Ishikawa (cell line): Measurements from ENCODE around the gene TAF1L.

Experiments
- CEBPB ChIP-seq: IDR thresholded peaks from 2 replicates; pipeline ENCODE4 v1.6.1; 2012
- CREB1 ChIP-seq: IDR thresholded peaks from 2 replicates; pipeline ENCODE4 v1.6.1; 2012; ENCODE audit warnings: low read depth
- EGR1 ChIP-seq: IDR thresholded peaks from 2 replicates; pipeline ENCODE4 v1.6.1; 2012
- EP300 ChIP-seq: IDR thresholded peaks from 2 replicates; pipeline ENCODE4 v1.6.1; 2012; ENCODE audit warnings: borderline replicate concordance
- FOXM1 ChIP-seq: IDR thresholded peaks from 2 replicates; pipeline ENCODE4 v1.6.1; 2012; ENCODE audit warnings: low read depth, borderline replicate concordance
- MAX ChIP-seq: IDR thresholded peaks from 2 replicates; pipeline ENCODE4 v1.6.1; 2012
- NFIC ChIP-seq: IDR thresholded peaks from 2 replicates; pipeline ENCODE4 v1.6.1; 2012
- RAD21 ChIP-seq: IDR thresholded peaks from 2 replicates; pipeline ENCODE4 v1.6.1; 2012; ENCODE audit warnings: low read depth
- REST ChIP-seq: IDR thresholded peaks from 2 replicates; pipeline ENCODE4 v1.6.1; 2012; ENCODE audit warnings: low read depth, mild to moderate bottlenecking
- TAF1 ChIP-seq: IDR thresholded peaks from 2 replicates; pipeline ENCODE4 v1.6.1; 2012; ENCODE audit warnings: low read depth, mild to moderate bottlenecking
- TCF12 ChIP-seq: IDR thresholded peaks from 2 replicates; pipeline ENCODE4 v1.6.1; 2012; ENCODE audit warnings: low read depth
- TEAD4 ChIP-seq: IDR thresholded peaks from 2 replicates; pipeline ENCODE4 v1.6.1; 2012
- YY1 ChIP-seq: IDR thresholded peaks from 2 replicates; pipeline ENCODE4 v1.6.1; 2012; ENCODE audit warnings: low read depth
- ZBTB7A ChIP-seq: IDR thresholded peaks from 2 replicates; pipeline ENCODE4 v1.6.1; 2012; ENCODE audit warnings: low read depth
- TF ChIP-seq, protein P1 (sequence below): IDR thresholded peaks from 2 replicates; pipeline ENCODE4 v1.6.1; 2012

TAF1L gene

GRCh38 chr9:32603914-32604852 lies 31.3 kb downstream of the TAF1L start:
- TF ChIP-seq FOXM1: no peak
- TF ChIP-seq RAD21: no peak
- TF ChIP-seq, protein P1, sequence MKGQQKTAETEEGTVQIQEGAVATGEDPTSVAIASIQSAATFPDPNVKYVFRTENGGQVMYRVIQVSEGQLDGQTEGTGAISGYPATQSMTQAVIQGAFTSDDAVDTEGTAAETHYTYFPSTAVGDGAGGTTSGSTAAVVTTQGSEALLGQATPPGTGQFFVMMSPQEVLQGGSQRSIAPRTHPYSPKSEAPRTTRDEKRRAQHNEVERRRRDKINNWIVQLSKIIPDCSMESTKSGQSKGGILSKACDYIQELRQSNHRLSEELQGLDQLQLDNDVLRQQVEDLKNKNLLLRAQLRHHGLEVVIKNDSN: no peak
- TF ChIP-seq YY1: no peak
- TF ChIP-seq REST: no peak
- TF ChIP-seq CREB1: no peak
- no peak for TF ChIP-seq EP300
- no peak for TF ChIP-seq ZBTB7A
- no peak for TF ChIP-seq NFIC
- TF ChIP-seq MAX: no peak
- no peak for TF ChIP-seq EGR1
- no peak for TF ChIP-seq TEAD4
- no peak for TF ChIP-seq CEBPB
- no peak for TF ChIP-seq TAF1
- no peak for TF ChIP-seq TCF12

DNA sequence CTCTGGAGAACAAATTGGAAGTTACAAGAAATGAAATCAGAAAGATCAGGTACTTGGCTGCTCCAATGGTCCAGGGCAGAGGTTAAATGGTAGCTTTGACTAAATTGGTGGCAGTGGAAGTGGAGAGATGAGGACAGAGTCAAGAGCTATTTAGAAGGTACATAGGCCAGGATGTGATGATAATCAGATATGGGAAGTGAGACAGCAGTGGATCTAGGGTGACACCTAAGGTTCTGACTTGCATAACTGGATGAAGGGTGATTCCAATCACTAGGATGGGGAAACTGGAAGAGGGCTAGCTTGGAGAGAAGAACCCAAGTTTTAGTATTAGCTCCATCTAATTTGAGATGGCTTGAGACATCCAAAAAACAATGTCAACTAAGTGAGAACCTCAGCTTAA lies 38.5 kb downstream of the TAF1L start:
- no peak for TF ChIP-seq CREB1
- no peak for TF ChIP-seq MAX
- TF ChIP-seq, protein P1: no peak
- no peak for TF ChIP-seq NFIC
- TF ChIP-seq FOXM1: no peak
- no peak for TF ChIP-seq EP300
- no peak for TF ChIP-seq TEAD4
- no peak for TF ChIP-seq YY1
- TF ChIP-seq TCF12: no peak
- TF ChIP-seq TAF1: no peak
- no peak for TF ChIP-seq RAD21
- no peak for TF ChIP-seq EGR1
- TF ChIP-seq ZBTB7A: no peak
- TF ChIP-seq REST: no peak
- TF ChIP-seq CEBPB: no peak

- TF ChIP-seq TAF1: no peak
- TF ChIP-seq TEAD4: no peak
- TF ChIP-seq NFIC: no peak
- TF ChIP-seq TCF12: no peak
- TF ChIP-seq CEBPB: no peak
- TF ChIP-seq YY1: no peak
- no peak for TF ChIP-seq REST
- TF ChIP-seq CREB1: no peak
- TF ChIP-seq MAX: no peak
- no peak for TF ChIP-seq EGR1
- no peak for TF ChIP-seq EP300
- TF ChIP-seq, protein P1: no peak
- TF ChIP-seq RAD21: no peak
- no peak for TF ChIP-seq ZBTB7A
- TF ChIP-seq FOXM1: no peak
These were observed 39.2 kb downstream of the TAF1L start for GRCh38 chr9:32596096-32596865.
